Central memory CD8-positive, alpha-beta T cell (primary cell): ENCODE results near the gene ICAM2.
A peak's percentile ranks its signal among the peaks of the same experiment; 100 is the strongest.

Experiments
- ATAC-seq: fragments of 150-1000 bp; cut with Tn5 transposase; replicated peaks from 2 replicates; pipeline ENCODE4 v1.10.0; 2022; ENCODE audit warnings: mild to moderate bottlenecking, moderate FRiP score, moderate number of reproducible peaks; ENCODE audit not compliant: poor library complexity, severe bottlenecking; ENCODE audit errors: extremely low read depth
- DNase-seq, 2 donors: peaks; one replicate each; pipeline ENCODE4 v3.0.0; 2021; ENCODE audit warnings: low spot score in 2 of 2
- H3K27ac Mint-ChIP-seq: one replicate; pipeline ENCODE4 v1.8.0; 2022; ENCODE audit warnings: low read depth, mild to moderate bottlenecking, moderate library complexity, mixed read lengths
- H3K27me3 Mint-ChIP-seq: one replicate; pipeline ENCODE4 v1.8.0; 2022; ENCODE audit warnings: mixed read lengths
- H3K36me3 Mint-ChIP-seq: one replicate; pipeline ENCODE4 v1.8.0; 2022; ENCODE audit warnings: mild to moderate bottlenecking, moderate library complexity, mixed read lengths; ENCODE audit not compliant: insufficient read depth
- H3K4me1 Mint-ChIP-seq: one replicate; pipeline ENCODE4 v1.8.0; 2022; ENCODE audit warnings: mixed read lengths
- H3K4me3 Mint-ChIP-seq: one replicate; pipeline ENCODE4 v1.8.0; 2022; ENCODE audit warnings: mild to moderate bottlenecking, moderate library complexity, mixed read lengths
- H3K9me3 Mint-ChIP-seq: one replicate; pipeline ENCODE4 v1.8.0; 2022; ENCODE audit warnings: mixed read lengths

The ICAM2 gene

GRCh38 chr17:64004903-64005733, 15.3 kb downstream of the ICAM2 start:
- no peak overlapping the region for H3K4me3 Mint-ChIP-seq
- peaks cover 31% of the 10 kb centered on the region for H3K4me1 Mint-ChIP-seq

DNA sequence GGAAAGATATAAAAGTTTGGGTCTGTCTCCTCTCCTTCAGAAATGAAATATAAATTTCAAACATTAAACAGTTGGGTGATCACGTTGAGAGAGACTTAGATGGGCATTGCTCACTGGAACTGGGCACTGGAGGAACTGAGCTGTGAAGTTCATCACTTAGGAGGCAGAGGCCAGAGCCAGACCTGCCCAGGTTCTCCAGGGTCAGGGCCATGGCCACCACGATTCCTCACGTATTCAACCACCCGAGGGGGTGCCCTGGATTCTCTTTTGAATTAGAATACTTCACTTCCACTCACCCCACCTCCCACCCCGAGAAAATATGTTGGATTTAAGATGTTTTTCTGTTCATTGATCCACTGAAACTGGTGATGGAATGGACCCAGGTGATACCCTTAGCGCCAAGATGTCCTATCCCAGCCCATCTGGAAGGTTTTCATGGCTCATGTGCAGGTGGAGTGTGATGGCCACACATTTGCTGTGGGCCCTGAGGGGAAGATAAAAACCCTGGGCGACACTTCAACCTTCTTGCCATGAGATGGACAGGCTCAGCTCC, 16.1 kb downstream of the ICAM2 start:
- Mint-ChIP-seq H3K9me3 (no peaks in the 10 kb centered on the region), H3K36me3 (peaks cover 27% of the 10 kb centered on the region), H3K27me3 (no peaks in the 10 kb centered on the region), H3K4me1 (peaks cover 29% of the 10 kb centered on the region), H3K27ac (no peak overlapping the region), H3K4me3 (no peak overlapping the region)
- ATAC-seq (no peak), DNase-seq (no peak)

More at GRCh38 chr17:64004903-64005733, 15.3 kb downstream of the ICAM2 start:
- H3K36me3 Mint-ChIP-seq: peaks cover 31% of the 10 kb centered on the region
- H3K9me3 Mint-ChIP-seq: no peaks in the 10 kb centered on the region
- no peak for ATAC-seq
- DNase-seq: no peak
- peak overlapping the region; percentile 71 for H3K27ac Mint-ChIP-seq
- no peaks in the 10 kb centered on the region for H3K27me3 Mint-ChIP-seq

GRCh38 chr17:64003526-64004121, 16.8 kb downstream of the ICAM2 start:
- H3K9me3 Mint-ChIP-seq: no peaks in the 10 kb centered on the region
- H3K27ac Mint-ChIP-seq: peak overlapping the region; percentile 38
- H3K4me1 Mint-ChIP-seq: peaks cover 29% of the 10 kb centered on the region
- H3K36me3 Mint-ChIP-seq: peaks cover 23% of the 10 kb centered on the region
- H3K4me3 Mint-ChIP-seq: no peak overlapping the region
- ATAC-seq (no peak), DNase-seq (no peak)
- H3K27me3 Mint-ChIP-seq: no peaks in the 10 kb centered on the region

GRCh38 chr17:64002658-64003525, 17.5 kb downstream of the ICAM2 start:
- peak overlapping the region; percentile 38 for H3K27ac Mint-ChIP-seq
- DNase-seq (no peak), ATAC-seq (no peak)
- peaks cover 23% of the 10 kb centered on the region for H3K36me3 Mint-ChIP-seq
- H3K27me3 Mint-ChIP-seq: no peaks in the 10 kb centered on the region
- H3K4me3 Mint-ChIP-seq: no peak overlapping the region
- peaks cover 28% of the 10 kb centered on the region for H3K4me1 Mint-ChIP-seq
- no peaks in the 10 kb centered on the region for H3K9me3 Mint-ChIP-seq

GRCh38 chr17:64001763-64002529, 18.5 kb downstream of the ICAM2 start:
- Mint-ChIP-seq H3K27ac (no peak overlapping the region), H3K9me3 (no peaks in the 10 kb centered on the region), H3K36me3 (peaks cover 21% of the 10 kb centered on the region)

DNA sequence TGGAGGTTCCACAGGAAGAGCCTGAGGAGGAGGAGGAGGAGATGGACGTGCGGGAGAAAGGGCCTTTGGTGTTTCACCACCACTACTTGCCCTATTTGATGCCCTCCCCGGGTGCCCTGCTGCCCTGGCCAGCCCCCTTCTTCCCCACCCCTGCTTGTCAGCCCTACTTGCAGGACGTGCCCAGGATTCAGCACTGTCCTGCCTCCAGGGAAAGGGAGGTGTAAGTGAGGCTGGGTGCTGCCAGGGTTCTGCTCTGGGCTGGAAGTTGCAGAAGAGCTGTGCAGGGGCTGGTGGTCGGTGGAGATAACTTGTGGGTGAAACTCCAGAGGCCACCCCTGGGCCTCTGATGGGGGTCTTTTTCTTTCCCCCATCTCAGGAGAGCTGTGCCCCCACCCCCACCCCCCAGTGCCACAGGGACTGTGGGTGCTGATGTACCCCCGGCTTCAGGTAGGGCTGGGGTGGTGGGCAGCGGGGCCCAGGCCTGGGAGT, 19.3 kb downstream of the ICAM2 start:
- Mint-ChIP-seq H3K27ac (no peak overlapping the region), H3K27me3 (no peaks in the 10 kb centered on the region)

More at GRCh38 chr17:64001763-64002529, 18.5 kb downstream of the ICAM2 start:
- DNase-seq: no peak
- H3K4me3 Mint-ChIP-seq: no peak overlapping the region
- peaks cover 35% of the 10 kb centered on the region for H3K4me1 Mint-ChIP-seq
- no peaks in the 10 kb centered on the region for H3K27me3 Mint-ChIP-seq
- ATAC-seq: no peak

DNA sequence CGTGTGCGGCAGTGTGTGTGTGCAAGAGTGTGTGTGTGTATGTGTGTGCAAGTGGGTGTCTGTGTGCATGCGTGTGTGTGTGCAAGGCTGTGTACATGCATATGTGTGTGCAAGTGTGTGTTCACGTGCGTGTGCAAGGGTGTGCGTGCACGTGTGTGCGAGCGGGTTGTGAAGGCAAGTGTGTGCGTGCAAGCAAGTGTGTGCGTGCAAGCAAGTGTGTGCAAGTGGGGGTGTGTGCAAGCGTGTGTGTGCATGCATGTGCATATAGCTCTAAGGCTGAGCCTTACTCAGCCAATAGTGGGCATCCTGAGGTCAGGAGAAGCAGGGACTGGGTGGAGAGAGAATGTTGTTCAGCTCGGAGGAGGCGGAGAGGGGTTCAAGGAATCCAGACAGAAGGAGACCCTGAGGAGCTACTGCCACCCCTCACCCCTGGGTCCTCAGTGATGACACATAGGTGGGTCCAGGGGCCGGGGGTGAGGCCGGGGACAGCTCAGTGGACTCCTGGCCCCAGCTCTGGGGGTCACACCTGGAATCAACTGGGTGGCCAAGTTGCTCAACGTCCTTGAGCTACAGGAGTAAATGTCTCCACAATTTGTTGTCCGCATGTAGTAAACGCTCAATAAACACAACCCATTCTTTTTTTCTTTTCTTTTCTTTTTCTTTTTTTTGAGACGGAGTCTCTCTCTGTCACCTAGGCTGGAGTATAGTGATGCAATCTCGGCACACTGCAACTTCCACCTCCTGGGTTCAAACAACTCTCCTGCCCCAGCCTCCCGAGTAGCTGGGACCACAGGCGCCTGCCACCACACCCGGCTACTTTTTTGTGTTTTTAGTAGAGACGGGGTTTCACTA, 20.5 kb downstream of the ICAM2 start:
- H3K4me3 Mint-ChIP-seq: peak overlapping the region; percentile 89
- H3K36me3 Mint-ChIP-seq: peaks cover 17% of the 10 kb centered on the region
- H3K27ac Mint-ChIP-seq: peak overlapping the region; percentile 49
- no peaks in the 10 kb centered on the region for H3K9me3 Mint-ChIP-seq
- peaks cover 36% of the 10 kb centered on the region for H3K4me1 Mint-ChIP-seq
- no peaks in the 10 kb centered on the region for H3K27me3 Mint-ChIP-seq
- no peak for DNase-seq
- ATAC-seq: no peak

More for the DNA sequence above, 19.3 kb downstream of the ICAM2 start:
- Mint-ChIP-seq H3K9me3 (no peaks in the 10 kb centered on the region), H3K4me1 (peaks cover 36% of the 10 kb centered on the region), H3K4me3 (no peak overlapping the region), H3K36me3 (peaks cover 19% of the 10 kb centered on the region)
- no peak for DNase-seq
- ATAC-seq: no peak

DNA sequence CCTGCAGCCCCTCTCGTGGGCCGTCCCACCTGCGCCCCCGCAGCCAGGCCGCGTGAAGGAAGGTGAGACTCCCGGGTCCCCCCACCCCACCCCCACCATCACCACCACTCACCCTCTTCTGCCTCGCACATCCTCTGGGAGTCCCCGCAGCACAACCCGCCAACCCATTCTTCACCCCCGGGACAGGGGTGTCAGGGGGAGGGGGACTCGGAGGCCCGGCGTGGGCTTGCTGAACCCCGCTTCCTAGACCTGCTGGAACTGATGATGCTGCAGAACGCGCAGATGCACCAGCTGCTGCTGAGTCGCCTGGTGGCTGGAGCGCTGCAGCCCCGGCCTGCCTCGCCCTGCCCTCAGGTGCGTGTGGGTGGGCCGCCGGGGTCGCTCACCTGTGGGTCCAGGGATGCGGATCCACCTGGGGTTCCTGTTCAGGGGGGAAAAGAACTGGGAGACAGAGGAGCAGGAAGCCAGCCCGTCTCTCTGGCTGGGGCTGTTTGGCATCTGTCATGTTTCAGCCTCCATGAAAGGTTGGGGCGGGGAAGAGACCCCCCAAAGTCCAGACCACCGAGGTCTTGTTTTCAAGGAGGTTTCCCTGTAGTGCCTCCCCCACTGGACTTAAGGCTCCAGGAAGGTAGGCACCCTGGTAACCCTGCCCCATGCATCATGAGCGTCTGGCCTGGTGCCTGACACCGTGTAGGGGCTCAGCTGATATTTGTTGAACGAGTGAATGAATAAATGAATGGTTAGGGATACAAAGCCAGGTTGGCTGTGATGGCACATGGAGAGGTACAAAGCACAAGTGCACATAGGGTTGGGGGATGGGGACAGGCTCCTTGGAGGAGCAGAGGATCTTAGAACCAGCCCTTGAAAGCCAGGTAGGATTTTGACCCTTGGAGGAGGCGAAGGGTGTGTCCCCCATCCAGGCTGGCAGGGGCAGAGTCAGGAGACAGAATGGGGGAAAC, 21.4 kb downstream of the ICAM2 start:
- peaks cover 12% of the 10 kb centered on the region for H3K36me3 Mint-ChIP-seq
- no peak for DNase-seq
- H3K4me1 Mint-ChIP-seq: peaks cover 40% of the 10 kb centered on the region
- no peaks in the 10 kb centered on the region for H3K9me3 Mint-ChIP-seq
- H3K27ac Mint-ChIP-seq: peak overlapping the region; percentile 80
- H3K27me3 Mint-ChIP-seq: no peaks in the 10 kb centered on the region
- H3K4me3 Mint-ChIP-seq: peak overlapping the region; percentile 89
- ATAC-seq: peak; percentile 47

- DNase-seq (peak; percentile 55 to 62), ATAC-seq (peak; percentile 70)
- H3K4me3 Mint-ChIP-seq: peak within 1 kb of the TSS; percentile 89
- H3K27me3 Mint-ChIP-seq: no peaks in the 10 kb centered on the region
- H3K9me3 Mint-ChIP-seq: no peaks in the 10 kb centered on the region
- peaks cover 5% of the 10 kb centered on the region for H3K36me3 Mint-ChIP-seq
- peaks cover 46% of the 10 kb centered on the region for H3K4me1 Mint-ChIP-seq
- peak within 1 kb of the TSS; percentile 80 for H3K27ac Mint-ChIP-seq
These were observed 22.2 kb downstream of the ICAM2 start, which contains the start of gene PRR29 for GRCh38 chr17:63998050-63998720. Gene PRR29, plus strand, starts transcription at chr17:63998351. Its CDS starts 14 bp downstream, at chr17:63998365.
